Stimulated activated effector memory CD8-positive, alpha-beta T cell treated with anti-CD3 and anti-CD28 coated beads, Interleukin-12 subunit alpha, Interleukin-12 subunit beta, amount 100 ng/mL, for 72 hours (primary cell): ENCODE data around the gene NIT2.

Experiments
- ATAC-seq: fragments of 150-1000 bp; cut with Tn5 transposase; 2 replicates; pipeline ENCODE4 v1.10.0; 2021
- DNase-seq, 2 donors: peaks; one replicate each; pipeline ENCODE4 v3.0.0; 2021 to 2022; ENCODE audit warnings: low spot score in 2 of 2
- H3K27ac Mint-ChIP-seq: one replicate; pipeline ENCODE4 v1.8.0; 2022; ENCODE audit warnings: mild to moderate bottlenecking, mixed read lengths
- H3K36me3 Mint-ChIP-seq: one replicate; pipeline ENCODE4 v1.8.0; 2022; ENCODE audit warnings: mild to moderate bottlenecking, mixed read lengths
- H3K4me1 Mint-ChIP-seq: one replicate; pipeline ENCODE4 v1.8.0; 2022; ENCODE audit warnings: mixed read lengths
- H3K4me3 Mint-ChIP-seq: one replicate; pipeline ENCODE4 v1.8.0; 2022; ENCODE audit warnings: mild to moderate bottlenecking, mixed read lengths
- H3K9me3 Mint-ChIP-seq: one replicate; pipeline ENCODE4 v1.8.0; 2022; ENCODE audit warnings: mixed read lengths

Gene NIT2

DNA sequence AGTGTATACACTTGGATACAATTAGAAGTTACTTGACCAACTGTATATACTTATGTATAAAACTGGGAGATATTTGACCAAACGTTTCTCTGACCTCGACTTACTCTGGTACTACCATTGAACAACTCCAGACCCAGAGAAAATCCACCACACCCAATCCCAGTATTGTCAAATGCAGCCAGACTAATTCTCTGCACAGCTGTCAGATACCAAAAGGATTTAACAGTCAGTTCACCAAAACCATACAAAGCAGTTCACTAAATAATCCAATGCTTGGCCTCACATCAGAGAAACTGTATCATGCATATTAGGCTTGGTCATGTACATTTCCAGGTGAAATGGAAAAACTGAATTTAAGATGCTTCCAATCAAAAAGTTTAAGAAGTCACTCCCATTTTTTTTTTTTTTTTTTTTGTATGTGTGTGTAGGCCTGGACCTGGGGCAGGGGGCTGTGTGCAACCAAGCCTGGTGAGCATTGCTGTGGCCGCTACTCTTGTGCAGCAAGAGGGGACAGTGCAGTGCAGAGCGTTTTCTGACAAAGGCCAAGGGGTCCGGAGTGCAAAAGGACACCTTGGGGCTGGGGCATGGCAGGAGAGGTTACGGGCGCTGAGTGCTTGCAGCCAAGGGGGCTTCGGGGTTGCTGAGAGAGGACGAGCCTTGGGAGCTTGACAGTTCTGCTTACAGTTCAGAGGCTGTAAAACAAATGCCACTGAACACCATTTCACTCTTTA lies 64.9 kb downstream of the NIT2 start:
- Mint-ChIP-seq H3K27ac (peak overlapping the region; percentile 98), H3K4me3 (peak overlapping the region; percentile 90), H3K4me1 (peaks cover 43% of the 10 kb centered on the region), H3K9me3 (no peaks in the 10 kb centered on the region), H3K36me3 (peaks cover 47% of the 10 kb centered on the region)
- ATAC-seq (no peak), DNase-seq (no peak)

- Mint-ChIP-seq H3K4me3 (peak overlapping the region; percentile 90), H3K27ac (peak overlapping the region; percentile 98), H3K36me3 (peaks cover 39% of the 10 kb centered on the region), H3K4me1 (peaks cover 43% of the 10 kb centered on the region), H3K9me3 (no peaks in the 10 kb centered on the region)
- peak; percentile 67 for ATAC-seq
- peak in 1 of 2 donors; percentile 73 for DNase-seq
Measured at GRCh38 chr3:100400419-100400779, 65.8 kb downstream of the NIT2 start.

DNA sequence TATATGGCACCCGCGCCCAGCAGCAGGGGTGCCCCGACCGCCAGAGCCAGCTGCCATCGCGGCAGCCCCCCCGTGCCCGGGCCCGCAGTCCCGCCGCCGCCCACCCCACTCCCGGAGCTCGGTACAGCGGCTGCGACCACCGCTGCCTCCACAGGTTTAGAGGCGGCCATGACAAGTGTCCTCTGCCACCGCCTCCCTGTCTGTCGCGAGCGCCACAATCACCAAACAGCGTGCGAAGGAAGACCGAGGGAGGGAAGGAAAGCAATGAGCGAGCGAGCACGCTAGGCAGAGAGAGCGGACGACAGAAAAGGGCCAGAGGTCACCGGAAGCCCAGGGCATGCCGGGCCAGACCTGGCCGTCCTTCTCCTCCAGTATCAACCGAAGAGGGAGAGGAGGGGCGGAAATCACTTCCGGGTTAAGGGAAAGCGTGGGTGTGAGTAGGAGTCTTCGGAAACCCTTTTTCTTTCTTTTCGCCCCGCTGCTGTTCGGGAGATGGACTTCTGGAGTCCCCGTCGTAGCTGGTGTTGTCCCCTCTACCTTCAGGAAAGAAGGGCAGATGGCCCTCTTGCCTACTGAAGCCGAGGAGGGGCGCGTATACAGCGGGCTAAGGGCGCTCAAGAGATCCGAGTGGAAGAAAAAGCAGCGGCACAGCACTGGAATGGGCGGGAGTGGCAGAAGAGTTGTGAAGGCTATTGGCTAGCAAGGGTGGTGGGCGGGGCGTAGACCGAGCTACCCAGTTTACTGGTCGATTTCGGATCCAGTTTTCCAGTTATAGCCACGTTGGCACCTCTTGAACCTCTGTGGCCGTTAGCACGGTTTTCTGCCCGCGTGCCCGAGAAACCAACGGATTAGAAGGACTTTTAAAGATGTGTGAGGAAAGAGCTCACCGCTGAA lies 66.5 kb downstream of the NIT2 start, which contains the start of the genes LNP1 and TOMM70:
Gene LNP1 (plus strand): TSS at position 760 of the 894 bp plus-strand sequence. CDS start 28,191 bp downstream, outside the sequence.
Gene TOMM70 (minus strand): TSS at position 310 of the 894 bp plus-strand sequence. CDS start 140 bp downstream, at position 170.
- Mint-ChIP-seq H3K9me3 (no peaks in the 10 kb centered on the region), H3K4me3 (peak within 1 kb of the TSS; percentile 90), H3K4me1 (peaks cover 43% of the 10 kb centered on the region), H3K27ac (peak within 1 kb of the TSS; percentile 98), H3K36me3 (peaks cover 33% of the 10 kb centered on the region)
- ATAC-seq (peak; percentile 93), DNase-seq (peak; percentile 86 to 98)

- peak overlapping the region; percentile 98 for H3K27ac Mint-ChIP-seq
- H3K9me3 Mint-ChIP-seq: no peaks in the 10 kb centered on the region
- DNase-seq (no peak), ATAC-seq (peak; percentile 53)
- H3K4me1 Mint-ChIP-seq: peaks cover 40% of the 10 kb centered on the region
- H3K4me3 Mint-ChIP-seq: peak overlapping the region; percentile 90
- H3K36me3 Mint-ChIP-seq: peaks cover 31% of the 10 kb centered on the region
Measured at GRCh38 chr3:100401674-100402041, 67.1 kb downstream of the NIT2 start.

GRCh38 chr3:100402256-100402655 lies 67.7 kb downstream of the NIT2 start:
- DNase-seq: no peak
- H3K9me3 Mint-ChIP-seq: peaks cover under 1% of the 10 kb centered on the region
- peaks cover 28% of the 10 kb centered on the region for H3K36me3 Mint-ChIP-seq
- no peak for ATAC-seq
- peak overlapping the region; percentile 98 for H3K27ac Mint-ChIP-seq
- H3K4me1 Mint-ChIP-seq: peaks cover 37% of the 10 kb centered on the region
- peak overlapping the region; percentile 90 for H3K4me3 Mint-ChIP-seq

DNA sequence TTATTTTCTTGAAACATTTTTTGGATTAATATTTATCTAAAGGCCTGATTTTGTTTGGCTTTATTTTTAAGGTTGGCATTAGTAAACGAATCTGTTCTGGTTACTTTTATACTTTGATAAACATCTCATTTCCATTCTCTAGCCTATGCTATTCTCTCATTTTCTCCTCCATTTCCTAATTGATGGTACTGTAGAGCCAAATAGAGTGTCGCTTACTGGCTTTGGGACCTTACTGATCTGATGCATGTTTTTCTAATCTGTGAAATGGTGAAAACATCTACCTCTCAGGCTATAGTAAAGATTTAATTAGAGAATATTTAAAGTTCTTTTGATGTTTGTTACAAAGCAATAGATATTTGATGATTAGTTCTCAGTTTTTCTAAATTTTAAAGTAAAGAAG lies 68.3 kb downstream of the NIT2 start:
- ATAC-seq (no peak), DNase-seq (no peak)
- H3K36me3 Mint-ChIP-seq: peaks cover 22% of the 10 kb centered on the region
- no peak overlapping the region for H3K27ac Mint-ChIP-seq
- H3K9me3 Mint-ChIP-seq: peaks cover 7% of the 10 kb centered on the region
- peak overlapping the region; percentile 90 for H3K4me3 Mint-ChIP-seq
- H3K4me1 Mint-ChIP-seq: peaks cover 37% of the 10 kb centered on the region

DNA sequence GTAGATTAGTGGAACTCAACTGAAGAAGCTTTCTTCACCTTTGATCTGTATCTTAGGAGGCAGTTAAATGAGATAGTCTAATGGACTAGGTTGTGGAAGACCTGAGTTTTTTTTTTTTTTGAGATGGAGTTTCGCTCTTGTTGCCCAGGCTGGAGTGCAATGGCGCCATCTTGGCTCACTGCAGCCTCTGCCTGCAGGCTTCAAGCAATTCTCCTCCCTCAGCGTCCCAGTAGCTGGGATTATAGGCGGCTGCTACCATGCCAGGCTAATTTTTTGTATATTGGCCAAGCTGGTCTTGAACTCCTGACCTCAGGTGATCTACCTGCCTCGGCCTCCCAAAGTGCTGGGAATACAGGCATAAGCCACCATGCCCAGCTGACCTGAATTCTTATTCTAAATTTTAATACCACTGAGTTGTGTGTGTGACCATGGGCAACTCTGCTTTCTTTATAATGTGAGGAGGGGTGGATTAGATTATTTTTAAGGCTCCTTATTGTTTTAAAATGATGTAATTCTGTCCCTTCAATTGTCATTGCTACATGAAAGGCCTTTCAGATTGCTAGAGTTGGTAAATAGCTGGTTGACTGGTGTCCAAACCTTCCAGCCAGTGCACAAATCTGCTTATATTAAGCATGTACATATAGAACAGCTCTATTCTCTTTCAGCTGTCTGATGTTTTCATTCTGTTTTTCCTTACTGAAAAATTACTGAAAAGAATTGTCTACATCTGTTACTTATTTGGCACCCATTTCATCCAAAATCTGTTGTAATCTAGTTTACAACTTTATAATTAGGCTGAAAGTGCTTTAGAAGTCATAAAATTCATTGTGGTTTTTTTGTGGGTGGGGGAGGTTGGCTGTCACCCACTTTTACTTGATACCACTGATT lies 69.0 kb downstream of the NIT2 start:
- no peak for ATAC-seq
- no peak for DNase-seq
- Mint-ChIP-seq H3K9me3 (peaks cover 7% of the 10 kb centered on the region), H3K27ac (no peak overlapping the region), H3K36me3 (peaks cover 19% of the 10 kb centered on the region), H3K4me3 (peak overlapping the region; percentile 90), H3K4me1 (peaks cover 34% of the 10 kb centered on the region)

DNA sequence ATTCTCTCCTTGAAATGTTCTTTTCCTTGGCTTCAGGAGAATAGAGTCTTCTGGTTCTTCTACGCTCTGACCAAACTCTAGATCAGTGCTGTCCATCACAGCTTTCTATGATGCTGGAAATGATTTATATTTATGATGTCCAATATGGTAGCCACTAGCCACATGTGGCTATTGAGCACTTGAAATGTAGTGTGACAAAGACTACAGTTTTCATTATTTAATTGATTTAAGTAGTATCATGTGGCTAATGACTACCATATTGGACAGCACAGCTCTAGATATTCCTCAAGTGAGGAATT lies 69.6 kb downstream of the NIT2 start:
- DNase-seq (no peak), ATAC-seq (no peak)
- H3K9me3 Mint-ChIP-seq: peaks cover 7% of the 10 kb centered on the region
- peaks cover 28% of the 10 kb centered on the region for H3K4me1 Mint-ChIP-seq
- peaks cover 19% of the 10 kb centered on the region for H3K36me3 Mint-ChIP-seq
- no peak overlapping the region for H3K27ac Mint-ChIP-seq
- no peak overlapping the region for H3K4me3 Mint-ChIP-seq

DNA sequence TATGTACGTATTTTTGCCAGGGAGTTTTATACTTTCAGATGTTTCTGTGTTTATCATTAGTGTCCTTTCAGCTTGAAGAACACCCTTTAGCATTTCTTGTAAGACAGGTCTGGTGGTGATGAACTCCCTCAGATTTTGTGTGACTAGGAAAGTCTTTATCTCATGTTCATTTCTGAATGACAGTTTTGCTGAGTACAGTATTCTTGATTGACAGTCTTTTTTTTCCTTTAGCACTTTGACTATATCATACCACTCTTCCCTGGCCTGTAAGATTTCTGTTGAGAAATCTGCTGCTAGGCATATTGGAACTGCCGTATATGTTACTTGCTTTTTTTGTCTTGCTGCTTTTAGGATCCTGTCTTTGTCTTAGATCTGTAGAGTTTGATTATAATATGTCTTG lies 72.6 kb downstream of the NIT2 start:
- Mint-ChIP-seq H3K36me3 (no peaks in the 10 kb centered on the region), H3K4me3 (no peak overlapping the region), H3K27ac (no peak overlapping the region), H3K4me1 (peaks cover 7% of the 10 kb centered on the region), H3K9me3 (peaks cover 7% of the 10 kb centered on the region)
- ATAC-seq (no peak), DNase-seq (no peak)

GRCh38 chr3:100407977-100408532 lies 73.5 kb downstream of the NIT2 start:
- Mint-ChIP-seq H3K36me3 (no peaks in the 10 kb centered on the region), H3K4me1 (peaks cover 6% of the 10 kb centered on the region), H3K4me3 (no peak overlapping the region), H3K27ac (no peak overlapping the region), H3K9me3 (peaks cover 7% of the 10 kb centered on the region)
- ATAC-seq: no peak
- DNase-seq: no peak
